ENCODE measurements around the gene VSNL1.
"Not testable (repeated sequence)": the region's sequence is repeated elsewhere in the genome, so short reads cannot be mapped to it uniquely, and the experiment has no call there.

VSNL1 gene

DNA sequence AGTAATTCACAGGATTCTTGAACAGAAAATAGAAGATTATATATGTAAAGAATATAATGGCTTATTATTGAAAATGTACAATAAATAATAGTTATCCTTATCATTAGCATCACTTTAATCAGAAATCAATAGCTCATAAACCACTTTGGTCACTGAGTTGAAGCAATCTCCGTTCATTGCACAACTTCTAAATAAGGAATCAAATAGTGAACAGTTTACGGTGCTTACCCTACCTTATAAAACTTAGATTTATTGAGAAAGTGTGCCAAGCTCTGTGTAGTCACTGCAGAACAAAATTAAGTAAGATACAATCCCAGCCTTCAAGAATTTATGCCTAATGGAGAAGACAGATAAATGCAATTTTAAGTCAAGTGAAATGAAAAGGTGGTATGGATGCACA, 6.7 kb downstream of the VSNL1 start:
- no peak for DNase-seq (ENCODE audit: low read depth in 2 of 2)
- H3K4me3 ChIP-seq (replicated peaks in 1 of 2; ENCODE audit: low read depth in 2 of 2, low read length in 2 of 2): no peak overlapping the region
- TF ChIP-seq, protein P1, sequence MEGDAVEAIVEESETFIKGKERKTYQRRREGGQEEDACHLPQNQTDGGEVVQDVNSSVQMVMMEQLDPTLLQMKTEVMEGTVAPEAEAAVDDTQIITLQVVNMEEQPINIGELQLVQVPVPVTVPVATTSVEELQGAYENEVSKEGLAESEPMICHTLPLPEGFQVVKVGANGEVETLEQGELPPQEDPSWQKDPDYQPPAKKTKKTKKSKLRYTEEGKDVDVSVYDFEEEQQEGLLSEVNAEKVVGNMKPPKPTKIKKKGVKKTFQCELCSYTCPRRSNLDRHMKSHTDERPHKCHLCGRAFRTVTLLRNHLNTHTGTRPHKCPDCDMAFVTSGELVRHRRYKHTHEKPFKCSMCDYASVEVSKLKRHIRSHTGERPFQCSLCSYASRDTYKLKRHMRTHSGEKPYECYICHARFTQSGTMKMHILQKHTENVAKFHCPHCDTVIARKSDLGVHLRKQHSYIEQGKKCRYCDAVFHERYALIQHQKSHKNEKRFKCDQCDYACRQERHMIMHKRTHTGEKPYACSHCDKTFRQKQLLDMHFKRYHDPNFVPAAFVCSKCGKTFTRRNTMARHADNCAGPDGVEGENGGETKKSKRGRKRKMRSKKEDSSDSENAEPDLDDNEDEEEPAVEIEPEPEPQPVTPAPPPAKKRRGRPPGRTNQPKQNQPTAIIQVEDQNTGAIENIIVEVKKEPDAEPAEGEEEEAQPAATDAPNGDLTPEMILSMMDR (IDR thresholded peaks at IDR 0.05; ENCODE audit: low read depth, low read length): no peak

DNA sequence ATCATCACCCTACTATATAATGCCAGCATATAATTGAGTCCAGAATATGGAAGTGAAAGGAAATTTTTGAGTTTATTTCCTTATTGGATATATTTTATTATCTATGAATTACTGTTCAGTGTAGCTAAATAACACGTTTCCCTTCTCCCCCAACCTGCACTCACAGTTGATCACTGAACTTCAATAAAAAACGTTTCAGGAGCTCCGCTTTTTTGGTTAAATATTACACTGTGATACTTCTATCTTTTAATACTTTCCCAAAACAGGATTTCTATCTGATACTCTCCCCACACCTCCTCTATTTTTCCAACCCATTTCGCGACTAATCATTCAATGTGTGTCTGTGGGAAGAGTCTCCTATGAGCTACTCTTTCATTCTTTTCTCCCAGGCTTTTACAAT, 7.2 kb downstream of the VSNL1 start:
- TF ChIP-seq, protein P1 (IDR thresholded peaks at IDR 0.05; ENCODE audit: low read depth, low read length): no peak
- H3K4me3 ChIP-seq (replicated peaks in 1 of 2; ENCODE audit: low read depth in 2 of 2, low read length in 2 of 2): no peak overlapping the region
- no peak for DNase-seq (ENCODE audit: low read depth in 2 of 2)

DNA sequence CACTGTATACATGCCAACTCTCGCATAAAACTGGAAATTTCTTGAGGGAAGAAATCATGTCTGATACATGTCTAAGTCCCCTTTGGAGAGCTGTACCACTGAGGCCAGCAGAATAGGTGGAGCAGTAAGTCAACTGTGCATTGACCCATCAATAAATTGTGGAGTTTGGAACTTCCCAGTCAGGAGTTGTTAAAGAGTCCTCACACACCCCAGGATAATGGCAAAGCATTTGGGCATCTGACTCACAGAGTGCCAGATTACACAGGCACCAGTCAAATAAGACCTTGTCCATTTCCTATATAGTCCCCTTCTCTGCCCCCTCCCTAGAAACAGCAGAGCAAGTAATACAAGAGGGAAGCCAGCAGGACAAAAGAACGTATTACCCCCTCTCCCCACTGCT, 10.4 kb downstream of the VSNL1 start:
- TF ChIP-seq, protein P1 (IDR thresholded peaks at IDR 0.05; ENCODE audit: low read depth, low read length): no peak
- no peak overlapping the region for H3K4me3 ChIP-seq (replicated peaks in 1 of 2; ENCODE audit: low read depth in 2 of 2, low read length in 2 of 2)
- no peak for DNase-seq (ENCODE audit: low read depth in 2 of 2)

DNA sequence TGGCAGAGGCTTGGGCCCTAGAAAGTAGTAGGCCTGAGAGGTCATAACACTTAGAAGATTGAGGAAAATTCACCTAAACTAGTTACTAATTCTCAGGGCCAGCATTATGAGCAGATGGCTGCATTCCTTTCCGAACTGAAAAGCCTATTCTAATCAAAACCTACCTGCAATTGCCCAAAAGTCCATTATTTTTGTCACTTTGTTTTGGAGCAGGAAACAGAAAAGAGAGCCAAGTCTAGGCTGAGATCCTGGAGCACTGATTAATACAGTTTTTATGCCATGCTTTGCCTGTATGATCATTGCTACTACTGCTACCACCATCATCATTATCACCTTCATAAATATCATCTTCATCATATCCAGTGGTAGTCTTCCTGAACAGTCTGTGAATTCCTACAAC, 14.7 kb downstream of the VSNL1 start:
- no peak overlapping the region for H3K4me3 ChIP-seq (replicated peaks in 1 of 2; ENCODE audit: low read depth in 2 of 2, low read length in 2 of 2)
- TF ChIP-seq, protein P1 (IDR thresholded peaks at IDR 0.05; ENCODE audit: low read depth, low read length): no peak
- no peak for DNase-seq (ENCODE audit: low read depth in 2 of 2)

DNA sequence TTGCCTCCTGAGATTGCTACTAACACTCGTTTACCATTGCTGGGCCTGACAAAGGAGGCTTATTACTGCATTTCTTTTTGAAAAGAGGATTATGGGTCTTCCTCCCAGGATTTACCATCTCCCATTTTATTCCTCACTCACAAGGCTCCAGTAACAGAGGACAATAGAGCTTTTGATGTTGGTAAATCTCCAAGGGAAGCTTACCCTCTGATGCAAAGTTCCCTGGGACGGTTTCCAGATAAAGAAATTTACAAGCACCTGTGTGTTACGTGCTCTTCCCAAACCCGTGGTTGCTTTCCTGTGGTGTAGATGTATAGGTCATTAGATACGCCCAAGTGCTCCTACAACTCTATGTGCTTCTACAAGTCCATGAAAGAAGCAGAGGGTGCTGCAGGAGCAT, 17.1 kb downstream of the VSNL1 start:
- TF ChIP-seq, protein P1 (IDR thresholded peaks at IDR 0.05; ENCODE audit: low read depth, low read length): no peak
- no peak overlapping the region for H3K4me3 ChIP-seq (replicated peaks in 1 of 2; ENCODE audit: low read depth in 2 of 2, low read length in 2 of 2)
- DNase-seq (ENCODE audit: low read depth in 2 of 2): no peak

DNA sequence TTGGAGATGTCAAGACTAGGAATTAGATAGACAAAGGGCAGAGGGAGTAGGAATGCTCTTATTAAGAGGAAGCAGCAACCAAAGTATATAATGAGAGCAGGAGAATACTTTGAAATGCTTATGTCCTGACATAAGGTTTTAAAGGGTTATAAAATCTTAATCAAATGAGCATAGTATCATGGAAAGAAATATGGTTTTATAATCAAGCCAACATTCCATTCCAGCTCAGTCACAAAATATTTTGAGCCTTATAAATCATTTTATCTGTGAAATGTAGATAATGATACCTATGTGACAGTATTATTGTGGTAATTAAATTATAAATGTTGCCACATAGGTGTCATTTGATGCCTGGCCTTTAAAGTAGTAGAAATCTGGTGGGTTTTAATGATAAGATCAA, 17.6 kb downstream of the VSNL1 start:
- TF ChIP-seq, protein P1 (IDR thresholded peaks at IDR 0.05; ENCODE audit: low read depth, low read length): no peak
- DNase-seq (ENCODE audit: low read depth in 2 of 2): no peak
- H3K4me3 ChIP-seq (replicated peaks in 1 of 2; ENCODE audit: low read depth in 2 of 2, low read length in 2 of 2): no peak overlapping the region

DNA sequence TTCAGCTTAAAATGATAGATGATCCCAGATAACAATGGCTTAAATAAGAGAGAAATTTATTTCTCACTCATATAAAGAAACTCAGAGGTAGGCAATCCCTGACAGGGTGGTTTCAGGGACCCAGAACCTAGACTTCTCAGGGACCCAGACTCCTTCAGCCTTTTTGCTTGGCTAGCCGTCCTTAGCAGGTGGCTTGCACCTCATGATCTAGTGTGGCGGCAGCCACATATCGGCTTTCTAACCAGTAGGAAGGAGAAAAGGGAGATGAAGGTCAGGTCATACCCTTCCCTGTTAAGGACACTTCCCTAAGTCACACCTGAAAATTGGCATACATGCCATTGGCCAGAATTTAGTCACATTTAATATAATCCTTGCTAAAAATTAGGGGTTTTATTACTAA, 18.4 kb downstream of the VSNL1 start:
- no peak overlapping the region for H3K4me3 ChIP-seq (replicated peaks in 1 of 2; ENCODE audit: low read depth in 2 of 2, low read length in 2 of 2)
- TF ChIP-seq, protein P1 (IDR thresholded peaks at IDR 0.05; ENCODE audit: low read depth, low read length): no peak
- DNase-seq (ENCODE audit: low read depth in 2 of 2): no peak

DNA sequence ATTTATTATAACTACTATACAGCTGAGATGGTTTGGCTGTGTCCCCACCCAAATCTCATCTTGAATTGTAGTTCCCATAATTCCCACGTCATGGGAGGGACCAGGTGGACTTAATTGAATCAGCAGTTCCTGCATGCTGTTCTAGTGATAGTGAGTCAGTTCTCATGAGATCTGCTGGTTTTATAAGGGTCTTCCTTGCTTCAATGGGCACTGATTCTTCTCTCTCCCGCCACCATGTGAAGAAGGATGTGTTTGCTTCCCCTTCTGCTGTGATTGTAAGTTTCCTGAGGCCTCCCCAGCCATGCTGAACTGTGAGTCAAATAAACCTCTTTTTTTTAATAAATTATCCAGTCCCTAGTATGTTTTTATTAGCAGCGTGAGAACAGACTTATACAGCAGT, 25.2 kb downstream of the VSNL1 start:
- not testable (repeated sequence) for H3K4me3 ChIP-seq (replicated peaks in 1 of 2; ENCODE audit: low read depth in 2 of 2, low read length in 2 of 2); DNase-seq (ENCODE audit: low read depth in 2 of 2)
